Measurements from ENCODE around the gene TOR2A.

GRCh38 chr9:127693143-127693542 lies 42.0 kb downstream of the TOR2A start:
- no peak for TF ChIP-seq POLR2A (IDR thresholded peaks at IDR 0.05; ENCODE audit: low read length)
- no peak for TF ChIP-seq GATA1 (IDR thresholded peaks at IDR 0.05; ENCODE audit: low read depth, low read length)
